GM13976 (cell line): ENCODE data around the gene OBP2B.

ENCODE experiments used
- DNase-seq: peaks from one replicate; pipeline ENCODE4 v3.0.0; 2012; ENCODE audit warnings: low spot score
- in situ Hi-C: fragments of 300-500 bp; cut with MboI; formaldehyde crosslinking; loops from one replicate; pipeline ENCODE4 v1.12.0; 2022; ENCODE audit warnings: low sequenced_read_pairs, mixed read lengths, inconsistent platforms; ENCODE audit not compliant: unreplicated experiment
- TF ChIP-seq, protein P1 (sequence below): IDR thresholded peaks from 2 replicates; pipeline ENCODE4 v1.5.1; 2012; ENCODE audit warnings: borderline replicate concordance, mild to moderate bottlenecking; ENCODE audit not compliant: insufficient read depth; ENCODE audit errors: extremely low read depth, missing control alignments, control extremely low read depth

The OBP2B gene

DNA sequence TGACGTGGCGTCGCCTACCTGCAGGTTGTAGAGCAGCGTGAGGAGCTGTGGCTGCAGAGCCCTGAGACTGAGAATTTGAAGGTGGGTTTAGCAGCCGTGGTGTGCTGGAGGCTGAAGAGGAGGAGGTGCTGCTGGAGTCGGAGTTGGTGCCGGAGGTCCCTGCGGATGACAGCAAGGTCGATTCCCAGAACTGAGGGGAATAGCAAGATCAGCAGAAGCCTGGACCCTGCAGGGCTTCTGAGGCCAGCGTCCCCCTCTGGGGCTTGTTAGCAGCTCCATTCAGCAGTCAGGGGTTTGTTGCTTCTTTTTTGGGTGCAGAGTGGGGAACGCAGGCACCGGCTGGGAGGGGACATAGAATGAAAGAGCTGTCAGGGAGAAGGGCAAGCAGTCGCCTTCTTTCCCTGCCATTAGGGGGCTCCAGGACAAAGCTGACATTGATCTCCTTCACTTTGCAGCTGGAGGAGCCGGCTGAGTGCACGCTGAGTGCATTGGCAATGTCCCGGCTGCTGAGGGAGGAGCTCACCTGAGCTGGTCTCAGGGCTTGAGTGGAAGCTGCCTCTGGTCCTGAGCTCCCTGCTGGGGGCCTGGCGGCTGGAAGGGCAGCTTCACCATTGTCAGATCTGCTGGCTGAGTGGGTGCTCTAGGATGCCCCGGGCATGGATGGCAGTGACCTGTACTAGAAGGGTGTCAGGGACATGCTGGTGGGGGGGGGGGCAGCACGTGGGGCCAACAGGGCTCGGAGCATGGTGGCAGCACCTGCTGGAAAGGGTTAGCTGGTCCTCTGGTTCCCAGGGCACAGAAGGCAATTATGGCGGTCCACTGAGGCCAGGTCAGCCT lies 20.8 kb downstream of the OBP2B start:
- in situ Hi-C loops, result loop anchor here (25.0 kb wide), 1 partner anchor 299 kb away; the partner anchor contains the start of gene SLC2A6
- TF ChIP-seq, protein P1, sequence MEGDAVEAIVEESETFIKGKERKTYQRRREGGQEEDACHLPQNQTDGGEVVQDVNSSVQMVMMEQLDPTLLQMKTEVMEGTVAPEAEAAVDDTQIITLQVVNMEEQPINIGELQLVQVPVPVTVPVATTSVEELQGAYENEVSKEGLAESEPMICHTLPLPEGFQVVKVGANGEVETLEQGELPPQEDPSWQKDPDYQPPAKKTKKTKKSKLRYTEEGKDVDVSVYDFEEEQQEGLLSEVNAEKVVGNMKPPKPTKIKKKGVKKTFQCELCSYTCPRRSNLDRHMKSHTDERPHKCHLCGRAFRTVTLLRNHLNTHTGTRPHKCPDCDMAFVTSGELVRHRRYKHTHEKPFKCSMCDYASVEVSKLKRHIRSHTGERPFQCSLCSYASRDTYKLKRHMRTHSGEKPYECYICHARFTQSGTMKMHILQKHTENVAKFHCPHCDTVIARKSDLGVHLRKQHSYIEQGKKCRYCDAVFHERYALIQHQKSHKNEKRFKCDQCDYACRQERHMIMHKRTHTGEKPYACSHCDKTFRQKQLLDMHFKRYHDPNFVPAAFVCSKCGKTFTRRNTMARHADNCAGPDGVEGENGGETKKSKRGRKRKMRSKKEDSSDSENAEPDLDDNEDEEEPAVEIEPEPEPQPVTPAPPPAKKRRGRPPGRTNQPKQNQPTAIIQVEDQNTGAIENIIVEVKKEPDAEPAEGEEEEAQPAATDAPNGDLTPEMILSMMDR, result no peak
- DNase-seq, result peak; percentile 57

DNA sequence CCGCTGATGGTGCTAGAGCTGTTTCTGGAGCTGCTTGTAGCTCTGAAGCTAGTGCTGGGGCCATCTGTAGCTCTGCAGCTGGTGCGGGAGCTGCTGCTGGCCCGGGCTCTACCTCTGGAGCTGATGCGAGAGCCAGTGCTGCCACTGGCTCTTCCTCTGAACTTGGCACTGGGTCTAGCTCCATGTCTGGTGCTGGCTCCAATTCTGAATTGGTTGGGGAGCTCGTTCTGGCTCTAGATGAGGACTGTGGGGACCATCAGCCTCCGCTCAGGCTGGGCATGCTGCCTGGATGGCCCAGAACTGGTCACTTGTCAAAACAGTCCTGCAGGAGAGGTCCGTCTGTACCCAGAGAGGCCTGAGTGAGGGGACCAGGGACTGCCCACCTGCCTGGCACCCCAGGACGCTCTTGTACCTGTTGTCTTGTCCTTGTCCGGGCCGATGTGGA lies 21.5 kb downstream of the OBP2B start:
- in situ Hi-C loops, result loop anchor here (25.0 kb wide), 1 partner anchor 300 kb away; the partner anchor contains the start of gene SLC2A6
- TF ChIP-seq, protein P1, result no peak

DNA sequence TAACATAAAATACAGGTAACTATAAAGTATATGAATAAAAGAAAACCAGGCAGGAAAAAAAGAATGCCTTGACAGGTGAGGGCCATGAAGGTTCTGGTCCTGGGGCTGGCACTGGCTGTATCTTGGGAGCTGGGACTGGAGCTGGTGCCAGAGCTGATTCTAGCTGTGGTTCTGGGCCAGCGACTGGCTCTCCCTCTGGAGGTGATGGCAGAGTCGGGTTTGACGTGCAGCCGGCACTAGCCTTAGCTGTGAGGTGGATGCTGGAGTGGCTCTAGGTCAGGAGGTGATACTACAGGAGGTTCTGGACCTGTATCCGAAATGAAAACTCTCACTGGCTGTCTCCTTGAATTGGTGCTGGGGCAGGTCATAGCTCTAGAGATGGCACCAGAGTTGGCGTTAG lies 22.3 kb downstream of the OBP2B start:
- TF ChIP-seq, protein P1, result no peak
- in situ Hi-C loops, result loop anchor here (25.0 kb wide), 1 partner anchor 301 kb away; the partner anchor contains the start of gene SLC2A6

More for the DNA sequence above, 21.5 kb downstream of the OBP2B start:
- DNase-seq, result no peak

DNA sequence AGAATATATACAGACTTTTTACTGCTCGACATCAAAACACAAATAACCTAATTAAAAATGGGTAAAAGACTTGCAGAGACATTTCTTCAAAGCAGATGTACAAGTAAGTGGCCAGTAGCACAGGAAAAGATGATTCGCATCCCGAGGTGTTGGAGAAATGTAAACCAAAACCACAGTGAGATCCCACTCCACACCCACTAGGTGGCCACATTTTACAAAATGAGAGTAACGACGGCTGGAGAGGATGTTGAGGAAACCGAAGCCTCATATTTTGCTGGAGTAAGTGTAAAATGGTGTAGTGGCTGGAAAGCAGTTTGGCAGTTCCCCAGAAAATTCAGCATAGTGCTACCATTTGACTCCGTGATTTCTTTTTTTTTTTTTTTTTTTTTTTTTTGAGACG lies 24.1 kb downstream of the OBP2B start:
- peak; percentile 49 for DNase-seq
- in situ Hi-C loops, result loop anchor here (25.0 kb wide), 1 partner anchor 302 kb away; the partner anchor contains the start of gene SLC2A6
- TF ChIP-seq, protein P1, result peak; percentile 21

More for the DNA sequence above, 22.3 kb downstream of the OBP2B start:
- no peak for DNase-seq

DNA sequence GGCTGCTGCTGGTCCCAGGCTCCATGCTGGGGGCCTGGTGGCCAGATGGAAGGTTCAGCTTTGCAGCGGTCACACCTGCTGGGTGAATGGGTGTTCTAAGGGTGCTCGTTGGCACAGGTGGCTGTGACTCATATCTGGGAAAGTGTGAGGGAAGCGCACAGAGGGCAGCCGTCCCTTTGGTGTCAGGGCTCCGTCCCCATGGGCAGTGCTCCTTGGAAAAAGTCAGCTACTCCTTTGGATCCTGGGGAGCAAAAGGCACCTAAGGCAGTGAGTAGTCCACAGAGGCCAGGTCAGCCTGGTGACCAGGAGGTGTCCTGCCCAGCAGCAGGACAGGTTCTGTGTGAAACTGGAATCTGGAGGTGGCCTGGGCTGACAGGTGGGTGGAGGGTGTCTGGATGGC lies 26.9 kb downstream of the OBP2B start:
- TF ChIP-seq, protein P1, result no peak
- no peak for DNase-seq
- in situ Hi-C loops, result loop anchor here (25.0 kb wide), 1 partner anchor 305 kb away; the partner anchor contains the start of gene SLC2A6

DNA sequence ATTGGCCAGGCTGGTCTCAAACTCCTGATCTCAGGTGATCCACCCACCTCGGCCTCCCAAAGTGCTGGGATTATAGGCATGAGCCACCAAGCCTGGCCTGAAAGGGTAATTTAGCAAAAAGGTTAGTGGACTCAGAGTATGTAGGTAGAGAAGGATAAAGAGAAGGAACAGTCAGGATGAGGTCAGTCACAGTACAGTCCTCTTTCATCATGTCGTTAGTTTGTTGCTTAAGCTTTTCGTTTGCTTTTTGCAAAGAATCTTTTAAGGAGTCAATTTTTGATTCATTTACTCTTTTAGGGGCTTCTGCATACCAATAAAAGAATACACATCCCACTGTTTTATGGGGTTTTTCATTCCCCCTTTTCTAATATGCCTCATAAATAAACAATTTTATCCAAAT lies 27.5 kb downstream of the OBP2B start:
- no peak for DNase-seq
- in situ Hi-C loops, result loop anchor here (25.0 kb wide), 1 partner anchor 306 kb away; the partner anchor contains the start of gene SLC2A6
- TF ChIP-seq, protein P1, result no peak
